Gastrocnemius medialis (tissue), 4 donors: ENCODE results near the gene CCDC86. TPM values are rescaled to one million over a fixed set of nuclear protein-coding genes. Genes with fewer than 3 reads are reported as not detected.

ENCODE experiments used
- ATAC-seq, 2 donors: fragments of 150-250 bp; one replicate each; pipeline ENCODE4 v1.9.1; 2016
- DNase-seq, 2 donors: peaks; one replicate each; pipeline ENCODE4 v3.0.0-alpha.2; 2019
- H3K27ac ChIP-seq, 4 donors: fragments of 200-600 bp; sonication (generic); 1 replicate in 1 of 4; 2 replicates in 3 of 4; pipeline ENCODE4 v1.5.1; 2016 to 2018; ENCODE audit warnings: mild to moderate bottlenecking in 2 of 4, moderate library complexity in 1 of 4
- H3K27me3 ChIP-seq, 3 donors: fragments of 200-600 bp; sonication (generic) in 2 of 3; 1 replicate in 1 of 3; 2 replicates in 2 of 3; pipeline versions ENCODE4 v1.5.1 to v1.6.0; 2016 to 2019; ENCODE audit warnings: mild to moderate bottlenecking in 1 of 3, moderate library complexity in 1 of 3
- H3K36me3 ChIP-seq, 2 donors: fragments of 200-600 bp; sonication (generic) in 1 of 2; one replicate each; pipeline ENCODE4 v1.5.1; 2017 to 2018
- H3K4me1 ChIP-seq, 2 donors: fragments of 200-600 bp; sonication (generic) in 1 of 2; one replicate each; pipeline ENCODE4 v1.5.1; 2016 to 2017; ENCODE audit warnings: mild to moderate bottlenecking in 2 of 2
- H3K4me3 ChIP-seq, 4 donors: fragments of 200-600 bp; sonication (generic) in 3 of 4; 1 replicate in 1 of 4; 2 replicates in 3 of 4; pipeline ENCODE4 v1.5.1; 2016 to 2019; ENCODE audit warnings: mild to moderate bottlenecking in 2 of 4
- H3K9me3 ChIP-seq, 3 donors: fragments of 200-600 bp; sonication (generic) in 2 of 3; 1 replicate in 1 of 3; 2 replicates in 2 of 3; pipeline ENCODE4 v1.5.1; 2016 to 2019
- CTCF ChIP-seq, 5 experiments: fragments of 450-650 bp in 3 of 5; fragments of 200-600 bp in 2 of 5; sonication (generic) in 2 of 5; IDR thresholded peaks in 4 of 5; conservative IDR thresholded peaks in 1 of 5; 1 replicate in 4 of 5; 2 replicates in 1 of 5; pipeline ENCODE4 v1.5.1; 2016 to 2019; ENCODE audit warnings: antibody characterized with exemption in 5 of 5, mild to moderate bottlenecking in 3 of 5, moderate library complexity in 3 of 5
- POLR2A ChIP-seq, 2 donors: fragments of 450-650 bp; IDR thresholded peaks; one replicate each; pipeline ENCODE4 v1.6.1; 2017; ENCODE audit warnings: antibody characterized with exemption in 2 of 2, mild to moderate bottlenecking in 2 of 2, moderate library complexity in 2 of 2
- in situ Hi-C, 4 donors: fragments of 200-750 bp; cut with MboI; loops; one replicate each; pipeline versions ENCODE4 v1.15.0 to v1.8.0; 2017; ENCODE audit warnings: low sequenced_read_pairs in 4 of 4
- intact Hi-C: fragments of 100-400 bp; cut with DNase I; formaldehyde crosslinking; loops from one replicate; pipeline ENCODE4 v1.15.1; 2023; ENCODE audit warnings: low total_unique reads
- total RNA-seq, 4 donors: library from RNA; depleted of rRNA; stranded (reverse); fragments of >200 nt; gene quantifications; one replicate each; pipeline versions ENCODE4 v1.1.0 to v1.2.3, GENCODE V29; 2016

Gene CCDC86
- total RNA-seq, 4 donors from 2014 or later, result 23.8 to 36.2 (median 33.2) TPM

DNA sequence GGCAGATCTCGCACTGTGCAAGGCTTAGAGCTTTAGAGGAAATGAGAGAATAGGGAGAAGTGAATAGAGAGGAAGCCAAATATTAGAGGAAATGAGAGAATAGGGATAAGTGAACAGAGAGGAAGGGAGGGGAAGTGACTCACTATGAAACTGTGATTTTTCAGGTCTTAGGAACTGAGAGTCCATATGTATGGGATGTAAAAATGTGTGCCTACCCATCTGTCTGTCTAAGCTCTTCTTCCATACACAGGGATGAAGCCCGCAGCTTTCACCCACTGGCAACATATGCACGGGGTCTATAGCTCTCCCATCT is 6.4 kb upstream of the CCDC86 start:
- TF ChIP-seq CTCF (IDR thresholded peaks at IDR 0.05 in 4 of 5, conservative IDR thresholded peaks at IDR 0.05 in 1 of 5), result no peak
- DNase-seq, result no peak
- no peaks in the 10 kb centered on the region for H3K9me3 ChIP-seq
- H3K36me3 ChIP-seq, result no peaks in the 10 kb centered on the region
- intact Hi-C loops (no loop called here), in situ Hi-C loops (loop anchor here (5.0 to 25.0 kb wide), 3 partner anchors 62 to 352 kb away; no protein-coding TSS in a partner anchor)
- ATAC-seq, result no peak
- H3K4me3 ChIP-seq, result no peak overlapping the region
- H3K27me3 ChIP-seq, result no peaks in the 10 kb centered on the region
- H3K27ac ChIP-seq, result no peak overlapping the region
- H3K4me1 ChIP-seq, result no peaks in the 10 kb centered on the region

DNA sequence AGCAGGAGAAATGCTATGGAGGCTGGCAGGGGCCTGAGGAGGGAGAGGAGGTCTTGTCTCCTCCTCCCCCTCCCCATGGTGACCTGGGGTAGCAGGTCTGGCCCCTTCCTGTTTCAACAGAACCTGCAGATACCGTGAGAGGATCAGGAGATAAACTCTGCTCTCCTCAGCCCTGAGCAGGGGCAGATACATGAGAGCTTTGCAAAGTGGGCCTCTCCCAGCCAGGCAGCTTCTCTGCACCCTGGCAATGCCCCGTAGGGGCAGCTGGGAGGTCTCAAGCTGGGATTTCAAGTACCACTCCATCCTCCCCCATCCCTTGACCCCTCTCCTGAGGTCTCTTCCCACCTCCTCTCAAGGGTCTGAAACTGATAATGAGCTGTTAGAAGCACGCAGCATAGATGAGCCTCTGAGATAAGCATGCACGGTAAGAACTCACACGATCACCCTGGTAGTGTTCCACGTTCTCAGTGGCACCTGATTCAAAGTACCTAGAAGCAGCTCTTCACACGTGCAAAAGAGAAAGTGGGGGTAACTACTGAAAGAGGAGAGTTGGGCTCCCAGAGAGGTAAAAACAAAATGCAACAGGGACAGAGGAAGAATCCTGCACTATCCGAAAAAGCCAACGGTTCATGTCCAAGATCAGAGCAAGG is 4.9 kb upstream of the CCDC86 start:
- in situ Hi-C loops (loop anchor here (5.0 to 25.0 kb wide), 3 partner anchors 60 to 350 kb away; no protein-coding TSS in a partner anchor), intact Hi-C loops (no loop called here)
- H3K36me3 ChIP-seq, result no peaks in the 10 kb centered on the region
- DNase-seq (no peak), ATAC-seq (no peak)
- no peak overlapping the region for H3K4me3 ChIP-seq
- no peaks in the 10 kb centered on the region for H3K27me3 ChIP-seq
- H3K9me3 ChIP-seq, result no peaks in the 10 kb centered on the region
- no peak overlapping the region for H3K27ac ChIP-seq
- peaks cover 6 to 7% of the 10 kb centered on the region in 2 donors for H3K4me1 ChIP-seq
- TF ChIP-seq CTCF (IDR thresholded peaks at IDR 0.05 in 4 of 5, conservative IDR thresholded peaks at IDR 0.05 in 1 of 5) (no peak), POLR2A (IDR thresholded peaks at IDR 0.05) (no peak)

DNA sequence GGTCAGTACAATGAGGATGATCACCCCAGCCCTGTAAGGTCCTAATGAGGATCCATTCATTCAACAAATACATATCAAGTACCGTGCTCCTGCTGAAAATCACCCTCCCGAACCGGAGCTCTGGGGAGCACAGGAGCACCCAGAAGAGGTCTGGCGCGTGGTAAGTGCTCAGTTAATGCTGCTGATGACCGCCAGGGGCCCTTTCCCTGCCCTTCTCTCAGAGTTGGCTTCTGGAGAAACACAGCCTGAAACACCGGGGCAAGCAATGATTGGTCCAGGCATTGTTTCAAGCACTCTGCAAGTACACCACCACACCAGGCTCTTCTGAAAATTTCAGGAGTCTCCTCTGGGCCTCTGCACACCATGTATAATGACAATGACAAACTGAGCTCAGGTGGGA is 3.8 kb upstream of the CCDC86 start:
- in situ Hi-C loops, result loop anchor here (5.0 to 25.0 kb wide), 3 partner anchors 59 to 349 kb away; no protein-coding TSS in a partner anchor
- H3K4me3 ChIP-seq, result no peak overlapping the region
- intact Hi-C loops, result no loop called here
- H3K27ac ChIP-seq, result no peak overlapping the region
- H3K36me3 ChIP-seq, result no peaks in the 10 kb centered on the region
- no peaks in the 10 kb centered on the region for H3K27me3 ChIP-seq
- no peak for ATAC-seq
- H3K9me3 ChIP-seq, result no peaks in the 10 kb centered on the region
- DNase-seq, result no peak
- TF ChIP-seq CTCF (IDR thresholded peaks at IDR 0.05 in 4 of 5, conservative IDR thresholded peaks at IDR 0.05 in 1 of 5) (no peak), POLR2A (IDR thresholded peaks at IDR 0.05) (no peak)
- peaks cover 10 to 13% of the 10 kb centered on the region in 2 donors for H3K4me1 ChIP-seq

GRCh38 chr11:60840470-60841430 is 1.2 kb upstream of the CCDC86 start:
- Histone ChIP-seq H3K36me3 (no peaks in the 10 kb centered on the region), H3K27ac (peak overlapping the region; percentile 79 to 87 (median 83)), H3K9me3 (no peaks in the 10 kb centered on the region), H3K27me3 (no peaks in the 10 kb centered on the region), H3K4me3 (peak overlapping the region in 3 of 4 donors; percentile 76 to 92 (median 84)), H3K4me1 (peaks cover 25 to 31% of the 10 kb centered on the region in 2 donors)
- intact Hi-C loops (no loop called here), in situ Hi-C loops (loop anchor here (5.0 to 25.0 kb wide), 3 partner anchors 52 to 347 kb away; no protein-coding TSS in a partner anchor)
- TF ChIP-seq POLR2A (IDR thresholded peaks at IDR 0.05) (no peak), CTCF (IDR thresholded peaks at IDR 0.05 in 4 of 5, conservative IDR thresholded peaks at IDR 0.05 in 1 of 5) (no peak)
- DNase-seq, result peak; percentile 30 to 60
- ATAC-seq, result peak; percentile 19 to 20
